Stimulated activated CD4-positive, alpha-beta T cell treated with anti-CD3 and anti-CD28 coated beads, Interleukin-1b, Interleukin-23, amount 100 ng/mL, for 24 hours (primary cell): ENCODE results near the gene XRCC4.

ENCODE experiments used
- DNase-seq, 4 experiments: peaks; one replicate each; pipeline ENCODE4 v3.0.0-alpha.2; 2020; ENCODE audit warnings: low read depth in 4 of 4, low spot score in 1 of 4

Gene XRCC4

GRCh38 chr5:83265318-83265717 lies 188.0 kb downstream of the XRCC4 start:
- no peak for DNase-seq

- no peak for DNase-seq
Measured at GRCh38 chr5:83270311-83270710, 193.0 kb downstream of the XRCC4 start.

- no peak for DNase-seq
Measured at GRCh38 chr5:83277154-83277553, 199.8 kb downstream of the XRCC4 start.

- DNase-seq: no peak
Measured at GRCh38 chr5:83277953-83278352, 200.6 kb downstream of the XRCC4 start.

GRCh38 chr5:83281176-83281575 lies 203.8 kb downstream of the XRCC4 start:
- no peak for DNase-seq

- no peak for DNase-seq
Measured at GRCh38 chr5:83281658-83282057, 204.3 kb downstream of the XRCC4 start.

GRCh38 chr5:83283761-83284160 lies 206.4 kb downstream of the XRCC4 start:
- no peak for DNase-seq

GRCh38 chr5:83285661-83286398 lies 208.5 kb downstream of the XRCC4 start:
- DNase-seq: no peak

- DNase-seq: no peak
Measured at GRCh38 chr5:83294246-83294645, 216.9 kb downstream of the XRCC4 start.

GRCh38 chr5:83299353-83299752 lies 222.0 kb downstream of the XRCC4 start:
- DNase-seq: no peak

GRCh38 chr5:83306572-83307241 lies 229.4 kb downstream of the XRCC4 start:
- DNase-seq: no peak

GRCh38 chr5:83312663-83313062 lies 235.3 kb downstream of the XRCC4 start:
- no peak for DNase-seq

GRCh38 chr5:83313436-83313835 lies 236.1 kb downstream of the XRCC4 start:
- no peak for DNase-seq

- DNase-seq: no peak
Measured at GRCh38 chr5:83321483-83322055, 244.2 kb downstream of the XRCC4 start.

GRCh38 chr5:83322273-83322924 lies 245.1 kb downstream of the XRCC4 start:
- no peak for DNase-seq

GRCh38 chr5:83323557-83324180 lies 246.3 kb downstream of the XRCC4 start:
- DNase-seq: no peak

- DNase-seq: no peak
Measured at GRCh38 chr5:83331842-83332241, 254.5 kb downstream of the XRCC4 start.

GRCh38 chr5:83337453-83338035 lies 260.2 kb downstream of the XRCC4 start:
- DNase-seq: no peak

- no peak for DNase-seq
Measured at GRCh38 chr5:83340511-83340918, 263.2 kb downstream of the XRCC4 start.

GRCh38 chr5:83341815-83342334 lies 264.5 kb downstream of the XRCC4 start:
- DNase-seq: no peak

GRCh38 chr5:83342465-83342864 lies 265.1 kb downstream of the XRCC4 start:
- DNase-seq: no peak
